T-helper 1 cell treated with Interleukin-12 subunit alpha and Interleukin-12 subunit beta and Interleukin-4 antibody, amounts not matched to agents 30 μg/mL and 1 μg/mL, for 36 hours (primary cell): ENCODE data around the gene GGT1.
"Not testable (repeated sequence)": the region's sequence is repeated elsewhere in the genome, so short reads cannot be mapped to it uniquely, and the experiment has no call there.

Experiments used
- H3K27ac Mint-ChIP-seq: one replicate; pipeline ENCODE4 v1.8.0; 2021; ENCODE audit warnings: mild to moderate bottlenecking, mixed read lengths
- H3K27me3 Mint-ChIP-seq: one replicate; pipeline ENCODE4 v1.8.0; 2021; ENCODE audit warnings: low read depth, mixed read lengths
- H3K36me3 Mint-ChIP-seq: one replicate; pipeline ENCODE4 v1.8.0; 2021; ENCODE audit warnings: low read depth, mixed read lengths
- H3K4me1 Mint-ChIP-seq: one replicate; pipeline ENCODE4 v1.8.0; 2021; ENCODE audit warnings: low read depth, mixed read lengths
- H3K4me3 Mint-ChIP-seq: one replicate; pipeline ENCODE4 v1.8.0; 2021; ENCODE audit warnings: mild to moderate bottlenecking, moderate library complexity, mixed read lengths
- H3K9me3 Mint-ChIP-seq: one replicate; pipeline ENCODE4 v1.8.0; 2021; ENCODE audit warnings: mixed read lengths

The GGT1 gene

GRCh38 chr22:24589518-24590030 lies 13.4 kb upstream of the GGT1 start:
- H3K4me3 Mint-ChIP-seq = no peak overlapping the region
- H3K9me3 Mint-ChIP-seq = no peaks in the 10 kb centered on the region
- peaks cover 9% of the 10 kb centered on the region for H3K27me3 Mint-ChIP-seq
- H3K27ac Mint-ChIP-seq = no peak overlapping the region
- no peaks in the 10 kb centered on the region for H3K36me3 Mint-ChIP-seq
- peaks cover 4% of the 10 kb centered on the region for H3K4me1 Mint-ChIP-seq

GRCh38 chr22:24590596-24591173 lies 12.3 kb upstream of the GGT1 start:
- Mint-ChIP-seq H3K36me3 (no peaks in the 10 kb centered on the region), H3K4me1 (peaks cover 4% of the 10 kb centered on the region), H3K9me3 (no peaks in the 10 kb centered on the region), H3K27me3 (peaks cover 9% of the 10 kb centered on the region), H3K27ac (peak overlapping the region; percentile 6), H3K4me3 (no peak overlapping the region)

- H3K36me3 Mint-ChIP-seq = no peaks in the 10 kb centered on the region
- H3K4me1 Mint-ChIP-seq = peaks cover 4% of the 10 kb centered on the region
- H3K27ac Mint-ChIP-seq = no peak overlapping the region
- H3K27me3 Mint-ChIP-seq = peaks cover 9% of the 10 kb centered on the region
- H3K4me3 Mint-ChIP-seq = no peak overlapping the region
- no peaks in the 10 kb centered on the region for H3K9me3 Mint-ChIP-seq
Observed at GRCh38 chr22:24591286-24591830, 11.6 kb upstream of the GGT1 start.

GRCh38 chr22:24592058-24592850 lies 10.7 kb upstream of the GGT1 start:
- Mint-ChIP-seq H3K27ac (no peak overlapping the region), H3K36me3 (no peaks in the 10 kb centered on the region), H3K4me1 (peaks cover 4% of the 10 kb centered on the region), H3K4me3 (peak overlapping the region; percentile 90), H3K27me3 (peaks cover 9% of the 10 kb centered on the region), H3K9me3 (no peaks in the 10 kb centered on the region)

GRCh38 chr22:24592851-24593558 lies 10.0 kb upstream of the GGT1 start, which contains the start of gene LRRC75B:
Gene LRRC75B, minus strand, starts transcription at chr22:24593073. Its CDS starts 34 bp downstream, at chr22:24593039.
- no peaks in the 10 kb centered on the region for H3K9me3 Mint-ChIP-seq
- peak within 1 kb of the TSS; percentile 90 for H3K4me3 Mint-ChIP-seq
- peaks cover 4% of the 10 kb centered on the region for H3K4me1 Mint-ChIP-seq
- H3K27me3 Mint-ChIP-seq = peaks cover 9% of the 10 kb centered on the region
- no peaks in the 10 kb centered on the region for H3K36me3 Mint-ChIP-seq
- H3K27ac Mint-ChIP-seq = no peak within 1 kb of the TSS

GRCh38 chr22:24593559-24593835 lies 9.5 kb upstream of the GGT1 start:
- not testable (repeated sequence) for H3K9me3 Mint-ChIP-seq, H3K27ac Mint-ChIP-seq, H3K4me1 Mint-ChIP-seq, H3K36me3 Mint-ChIP-seq, H3K27me3 Mint-ChIP-seq
- H3K4me3 Mint-ChIP-seq = peak overlapping the region; percentile 28

GRCh38 chr22:24593836-24594568 lies 9.0 kb upstream of the GGT1 start:
- no peak overlapping the region for H3K4me3 Mint-ChIP-seq
- no peaks in the 10 kb centered on the region for H3K9me3 Mint-ChIP-seq
- H3K27ac Mint-ChIP-seq = no peak overlapping the region
- peaks cover 4% of the 10 kb centered on the region for H3K4me1 Mint-ChIP-seq
- H3K36me3 Mint-ChIP-seq = no peaks in the 10 kb centered on the region
- peaks cover 9% of the 10 kb centered on the region for H3K27me3 Mint-ChIP-seq

- Mint-ChIP-seq H3K27me3 (peaks cover 9% of the 10 kb centered on the region), H3K27ac (no peak overlapping the region), H3K9me3 (no peaks in the 10 kb centered on the region), H3K36me3 (no peaks in the 10 kb centered on the region), H3K4me3 (no peak overlapping the region), H3K4me1 (peaks cover 4% of the 10 kb centered on the region)
Observed at GRCh38 chr22:24594569-24595120, 8.3 kb upstream of the GGT1 start.

- H3K4me1 Mint-ChIP-seq = peaks cover 4% of the 10 kb centered on the region
- H3K27ac Mint-ChIP-seq = no peak overlapping the region
- H3K36me3 Mint-ChIP-seq = no peaks in the 10 kb centered on the region
- H3K27me3 Mint-ChIP-seq = peaks cover 9% of the 10 kb centered on the region
- no peaks in the 10 kb centered on the region for H3K9me3 Mint-ChIP-seq
- no peak overlapping the region for H3K4me3 Mint-ChIP-seq
Observed at GRCh38 chr22:24595228-24595627, 7.8 kb upstream of the GGT1 start.

- no peaks in the 10 kb centered on the region for H3K9me3 Mint-ChIP-seq
- H3K27ac Mint-ChIP-seq = no peak overlapping the region
- H3K36me3 Mint-ChIP-seq = no peaks in the 10 kb centered on the region
- H3K27me3 Mint-ChIP-seq = peaks cover 9% of the 10 kb centered on the region
- peaks cover 4% of the 10 kb centered on the region for H3K4me1 Mint-ChIP-seq
- no peak overlapping the region for H3K4me3 Mint-ChIP-seq
Observed at GRCh38 chr22:24595863-24596262, 7.1 kb upstream of the GGT1 start.

- not testable (repeated sequence) for H3K4me3 Mint-ChIP-seq, H3K9me3 Mint-ChIP-seq, H3K27ac Mint-ChIP-seq, H3K4me1 Mint-ChIP-seq, H3K36me3 Mint-ChIP-seq, H3K27me3 Mint-ChIP-seq
Observed at GRCh38 chr22:24597076-24597475, 5.9 kb upstream of the GGT1 start.

- H3K36me3 Mint-ChIP-seq = no peaks in the 10 kb centered on the region
- H3K4me3 Mint-ChIP-seq = no peak overlapping the region
- no peaks in the 10 kb centered on the region for H3K27me3 Mint-ChIP-seq
- H3K27ac Mint-ChIP-seq = no peak overlapping the region
- peaks cover 18% of the 10 kb centered on the region for H3K4me1 Mint-ChIP-seq
- H3K9me3 Mint-ChIP-seq = no peaks in the 10 kb centered on the region
Observed at GRCh38 chr22:24599514-24599913, 3.5 kb upstream of the GGT1 start.

- H3K36me3 Mint-ChIP-seq, H3K9me3 Mint-ChIP-seq, H3K27ac Mint-ChIP-seq, H3K4me3 Mint-ChIP-seq, H3K27me3 Mint-ChIP-seq: not testable (repeated sequence)
- H3K4me1 Mint-ChIP-seq = peaks cover 20% of the 10 kb centered on the region
Observed at GRCh38 chr22:24599958-24600715, 2.9 kb upstream of the GGT1 start.
